Breast epithelium (tissue), 4 donors: ENCODE results near the gene TAF11L14. TPM values are rescaled to one million over a fixed set of nuclear protein-coding genes. Genes with fewer than 3 reads are reported as not detected.

Experiments
- DNase-seq, 2 donors: peaks; one replicate each; pipeline ENCODE4 v3.0.0-alpha.2; 2019; ENCODE audit warnings: low spot score in 2 of 2
- H3K27ac ChIP-seq, 2 donors: fragments of 200-600 bp; sonication (generic) in 1 of 2; one replicate each; pipeline ENCODE4 v1.5.1; 2016 to 2019; ENCODE audit warnings: mild to moderate bottlenecking in 1 of 2
- H3K27me3 ChIP-seq, 2 donors: fragments of 200-600 bp; sonication (generic) in 1 of 2; one replicate each; pipeline versions ENCODE4 v1.5.1 to v1.6.0; 2017 to 2019; ENCODE audit warnings: control low read depth in 1 of 2, mild to moderate bottlenecking in 1 of 2
- H3K36me3 ChIP-seq: fragments of 200-600 bp; one replicate; pipeline ENCODE4 v1.5.1; 2019
- H3K4me1 ChIP-seq, 2 donors: fragments of 200-600 bp; sonication (generic); one replicate each; pipeline ENCODE4 v1.5.1; 2016 to 2019; ENCODE audit warnings: control low read depth in 1 of 2
- H3K4me3 ChIP-seq, 3 donors: fragments of 200-600 bp; sonication (generic); 1 replicate in 2 of 3; 2 replicates in 1 of 3; pipeline ENCODE4 v1.5.1; 2016 to 2019; ENCODE audit warnings: mild to moderate bottlenecking in 3 of 3, moderate library complexity in 2 of 3
- H3K9me3 ChIP-seq, 2 donors: fragments of 200-600 bp; sonication (generic) in 1 of 2; one replicate each; pipeline ENCODE4 v1.5.1; 2016 to 2019; ENCODE audit warnings: control low read depth in 1 of 2
- POLR2A ChIP-seq: fragments of 450-650 bp; IDR thresholded peaks from one replicate; pipeline ENCODE4 v1.6.1; 2016; ENCODE audit warnings: antibody characterized with exemption, mild to moderate bottlenecking, moderate library complexity
- POLR2AphosphoS5 ChIP-seq, 3 donors: sonication (generic); formaldehyde crosslinking; IDR thresholded peaks; one replicate each; pipeline ENCODE4 v1.6.1; 2017; ENCODE audit warnings: antibody characterized with exemption in 3 of 3
- intact Hi-C: fragments of 100-400 bp; cut with DNase I; formaldehyde crosslinking; loops from one replicate; pipeline ENCODE4 v1.15.1; 2023; ENCODE audit warnings: low total_unique reads
- total RNA-seq, 3 donors: library from RNA; depleted of rRNA; stranded (reverse); fragments of >200 nt; gene quantifications; one replicate each; pipeline ENCODE4 v1.1.0, GENCODE V29; 2016
- TF ChIP-seq, protein P1 (sequence below), 3 donors: fragments of 450-650 bp; IDR thresholded peaks; one replicate each; pipeline ENCODE4 v1.5.1; 2016 to 2017; ENCODE audit warnings: antibody characterized with exemption in 3 of 3, mild to moderate bottlenecking in 3 of 3, moderate library complexity in 3 of 3

TAF11L14 gene
- total RNA-seq, 3 donors from 2014 or later = not detected

DNA sequence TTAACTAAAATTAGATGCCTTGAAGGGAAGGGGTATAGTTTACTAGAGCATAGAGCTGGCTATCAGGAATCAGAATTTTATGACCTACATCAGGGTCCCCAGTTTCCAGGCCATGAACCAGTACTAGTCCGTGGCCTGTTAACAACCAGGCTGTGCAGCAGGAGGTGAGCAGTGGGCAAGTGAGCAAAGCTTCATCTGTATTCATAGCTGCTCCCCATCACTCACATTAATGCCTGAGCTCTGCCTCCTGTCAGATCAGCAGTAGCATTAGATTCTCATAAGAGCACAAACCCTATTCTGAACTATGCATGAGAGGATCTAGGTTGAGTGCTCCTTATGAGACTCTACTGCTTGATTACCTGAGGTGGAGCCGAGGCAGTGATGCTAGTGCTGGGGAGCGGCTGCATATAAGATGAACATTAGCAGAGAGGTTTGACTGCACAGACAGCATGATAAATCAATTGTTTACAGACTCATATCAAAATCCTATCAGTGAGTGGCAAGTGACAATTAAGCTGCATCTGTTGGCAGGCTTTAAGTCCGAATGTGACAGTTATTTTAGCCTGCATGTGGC is 44.6 kb downstream of the TAF11L14 start:
- no peak overlapping the region for H3K27ac ChIP-seq
- no peak overlapping the region for H3K4me3 ChIP-seq
- no peaks in the 10 kb centered on the region for H3K36me3 ChIP-seq
- no peak for DNase-seq
- TF ChIP-seq POLR2A = no peak
- intact Hi-C loops = no loop called here
- no peaks in the 10 kb centered on the region for H3K4me1 ChIP-seq
- H3K27me3 ChIP-seq = no peaks in the 10 kb centered on the region
- no peaks in the 10 kb centered on the region for H3K9me3 ChIP-seq

DNA sequence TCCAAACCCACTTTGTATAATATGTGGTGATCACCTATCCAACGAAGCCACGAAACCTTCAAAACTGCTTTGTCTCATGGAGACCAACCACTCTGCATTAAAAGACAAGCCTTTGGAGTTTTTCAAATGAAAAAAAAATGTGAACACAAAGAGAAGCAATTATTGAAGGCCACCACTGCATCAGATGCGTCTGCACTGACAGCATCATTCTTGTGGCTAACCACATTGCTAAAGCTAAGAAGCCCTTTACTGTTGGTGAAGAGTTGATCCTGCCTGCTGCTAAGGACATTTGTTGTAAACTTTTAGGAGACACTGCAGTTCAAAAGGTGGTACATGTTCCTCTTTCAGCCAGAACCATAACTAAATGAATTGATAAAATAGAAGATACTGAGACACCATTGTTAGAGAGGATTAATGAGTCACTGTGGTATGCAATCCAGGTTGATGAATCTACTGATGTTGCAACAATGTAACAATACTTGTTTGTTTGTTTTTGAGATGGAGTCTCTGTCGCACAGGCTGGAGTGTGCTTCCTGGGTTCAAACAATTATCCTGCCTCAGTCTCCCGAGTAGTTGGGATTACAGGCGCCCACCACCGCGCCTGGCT is 45.4 kb downstream of the TAF11L14 start:
- no peak overlapping the region for H3K27ac ChIP-seq
- no peaks in the 10 kb centered on the region for H3K4me1 ChIP-seq
- no peak overlapping the region for H3K4me3 ChIP-seq
- no peaks in the 10 kb centered on the region for H3K27me3 ChIP-seq
- H3K9me3 ChIP-seq = no peaks in the 10 kb centered on the region
- TF ChIP-seq, protein P1, sequence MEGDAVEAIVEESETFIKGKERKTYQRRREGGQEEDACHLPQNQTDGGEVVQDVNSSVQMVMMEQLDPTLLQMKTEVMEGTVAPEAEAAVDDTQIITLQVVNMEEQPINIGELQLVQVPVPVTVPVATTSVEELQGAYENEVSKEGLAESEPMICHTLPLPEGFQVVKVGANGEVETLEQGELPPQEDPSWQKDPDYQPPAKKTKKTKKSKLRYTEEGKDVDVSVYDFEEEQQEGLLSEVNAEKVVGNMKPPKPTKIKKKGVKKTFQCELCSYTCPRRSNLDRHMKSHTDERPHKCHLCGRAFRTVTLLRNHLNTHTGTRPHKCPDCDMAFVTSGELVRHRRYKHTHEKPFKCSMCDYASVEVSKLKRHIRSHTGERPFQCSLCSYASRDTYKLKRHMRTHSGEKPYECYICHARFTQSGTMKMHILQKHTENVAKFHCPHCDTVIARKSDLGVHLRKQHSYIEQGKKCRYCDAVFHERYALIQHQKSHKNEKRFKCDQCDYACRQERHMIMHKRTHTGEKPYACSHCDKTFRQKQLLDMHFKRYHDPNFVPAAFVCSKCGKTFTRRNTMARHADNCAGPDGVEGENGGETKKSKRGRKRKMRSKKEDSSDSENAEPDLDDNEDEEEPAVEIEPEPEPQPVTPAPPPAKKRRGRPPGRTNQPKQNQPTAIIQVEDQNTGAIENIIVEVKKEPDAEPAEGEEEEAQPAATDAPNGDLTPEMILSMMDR (IDR thresholded peaks at IDR 0.05) = no peak
- TF ChIP-seq POLR2AphosphoS5 (IDR thresholded peaks at IDR 0.05) = no peak
- TF ChIP-seq POLR2A = no peak
- H3K36me3 ChIP-seq = no peaks in the 10 kb centered on the region
- DNase-seq = no peak
- intact Hi-C loops = no loop called here

DNA sequence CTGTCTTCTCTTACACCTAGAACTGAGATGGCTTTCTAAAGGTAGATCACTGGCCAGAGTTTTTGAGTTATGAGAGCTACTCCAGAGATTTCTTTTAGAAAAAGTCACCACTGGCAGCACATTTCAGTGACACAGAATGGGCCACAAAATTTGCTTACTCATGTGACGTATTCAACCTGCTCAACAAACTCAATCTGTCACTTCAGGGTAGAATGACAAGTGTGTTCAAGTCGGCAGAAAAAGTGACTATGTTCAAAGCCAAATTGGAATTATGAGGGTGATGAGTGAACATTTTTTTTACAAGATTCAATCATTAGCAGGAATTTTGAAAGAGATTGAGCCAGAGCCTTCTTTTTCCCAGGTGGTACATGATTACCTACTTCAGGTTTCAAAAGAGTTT is 46.5 kb downstream of the TAF11L14 start:
- Histone ChIP-seq H3K9me3 (no peaks in the 10 kb centered on the region), H3K4me3 (no peak overlapping the region), H3K36me3 (no peaks in the 10 kb centered on the region), H3K27ac (no peak overlapping the region), H3K4me1 (no peaks in the 10 kb centered on the region), H3K27me3 (no peaks in the 10 kb centered on the region)
- DNase-seq = no peak
- TF ChIP-seq POLR2AphosphoS5 (IDR thresholded peaks at IDR 0.05) = no peak
- TF ChIP-seq, protein P1 (IDR thresholded peaks at IDR 0.05) = no peak
- intact Hi-C loops = no loop called here

Other genes starting within 250 kb of the TAF11L14 start
- gene TAF11L2, start 136.2 kb upstream of the TAF11L14 start, total RNA-seq = not detected
- gene TAF11L3, start 116.1 kb upstream of the TAF11L14 start, total RNA-seq = not detected
- gene TAF11L4, start 112.7 kb upstream of the TAF11L14 start, total RNA-seq = not detected
- gene TAF11L5, start 109.2 kb upstream of the TAF11L14 start, total RNA-seq = not detected
- gene TAF11L6, start 105.8 kb upstream of the TAF11L14 start, total RNA-seq = not detected
- not detected for gene TAF11L7, start 48.7 kb upstream of the TAF11L14 start, total RNA-seq
- gene TAF11L8, start 43.5 kb upstream of the TAF11L14 start, total RNA-seq = not detected
- gene TAF11L9, start 40.1 kb upstream of the TAF11L14 start, total RNA-seq = not detected
- not detected for gene TAF11L10, start 36.6 kb upstream of the TAF11L14 start, total RNA-seq
- not detected for gene TAF11L11, start 30.3 kb upstream of the TAF11L14 start, total RNA-seq
- not detected for gene TAF11L12, start 24.1 kb upstream of the TAF11L14 start, total RNA-seq
- gene TAF11L13, start 2.4 kb upstream of the TAF11L14 start, total RNA-seq = not detected